SU-DHL-6 (cell line): ENCODE measurements around the gene URM1.

Source experiments
- EZH2phosphoT487 ChIP-seq: fragments of 200-600 bp; sonication (generic), shearing (Covaris generic); conservative IDR thresholded peaks from 2 replicates; pipeline ENCODE4 v1.6.1; 2018; ENCODE audit warnings: mild to moderate bottlenecking, antibody characterized with exemption, low read length, moderate library complexity, mixed read lengths
- TF ChIP-seq, protein P1 (sequence below): fragments of 200-600 bp; sonication (generic); IDR thresholded peaks from one replicate; pipeline ENCODE4 v1.5.1; 2017; ENCODE audit warnings: antibody characterized with exemption, mild to moderate bottlenecking, low read length, moderate library complexity; ENCODE audit not compliant: insufficient read depth, poor library complexity, severe bottlenecking

DNA sequence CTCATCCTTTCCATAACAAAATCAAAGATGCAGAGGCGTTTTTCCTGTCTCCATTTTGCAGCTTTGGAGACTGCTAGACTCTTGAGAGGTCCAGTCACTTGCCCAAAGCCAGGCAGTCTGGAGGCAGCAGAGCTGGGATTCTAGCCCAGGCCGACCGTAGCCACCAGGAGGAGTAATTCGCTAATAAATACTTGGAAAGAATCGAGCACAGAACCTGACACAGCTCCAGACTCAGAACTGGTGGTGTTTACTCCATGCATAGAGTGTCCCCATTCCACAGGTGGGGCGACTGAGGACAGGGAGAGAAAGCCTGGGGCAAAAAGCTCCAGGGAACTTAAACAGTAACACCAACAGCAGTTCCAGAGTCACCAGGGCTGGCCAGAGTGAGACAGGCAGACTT is 38.8 kb downstream of the URM1 start:
- TF ChIP-seq, protein P1, sequence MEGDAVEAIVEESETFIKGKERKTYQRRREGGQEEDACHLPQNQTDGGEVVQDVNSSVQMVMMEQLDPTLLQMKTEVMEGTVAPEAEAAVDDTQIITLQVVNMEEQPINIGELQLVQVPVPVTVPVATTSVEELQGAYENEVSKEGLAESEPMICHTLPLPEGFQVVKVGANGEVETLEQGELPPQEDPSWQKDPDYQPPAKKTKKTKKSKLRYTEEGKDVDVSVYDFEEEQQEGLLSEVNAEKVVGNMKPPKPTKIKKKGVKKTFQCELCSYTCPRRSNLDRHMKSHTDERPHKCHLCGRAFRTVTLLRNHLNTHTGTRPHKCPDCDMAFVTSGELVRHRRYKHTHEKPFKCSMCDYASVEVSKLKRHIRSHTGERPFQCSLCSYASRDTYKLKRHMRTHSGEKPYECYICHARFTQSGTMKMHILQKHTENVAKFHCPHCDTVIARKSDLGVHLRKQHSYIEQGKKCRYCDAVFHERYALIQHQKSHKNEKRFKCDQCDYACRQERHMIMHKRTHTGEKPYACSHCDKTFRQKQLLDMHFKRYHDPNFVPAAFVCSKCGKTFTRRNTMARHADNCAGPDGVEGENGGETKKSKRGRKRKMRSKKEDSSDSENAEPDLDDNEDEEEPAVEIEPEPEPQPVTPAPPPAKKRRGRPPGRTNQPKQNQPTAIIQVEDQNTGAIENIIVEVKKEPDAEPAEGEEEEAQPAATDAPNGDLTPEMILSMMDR = no peak
- TF ChIP-seq EZH2phosphoT487 = no peak
